GM21367 (cell line): ENCODE measurements around the gene CD7.

Source experiments
- ATAC-seq: cut with Tn5 transposase; IDR thresholded peaks from one replicate; pipeline ENCODE4 v1.9.1; 2021; ENCODE audit not compliant: unreplicated experiment

Gene CD7

DNA sequence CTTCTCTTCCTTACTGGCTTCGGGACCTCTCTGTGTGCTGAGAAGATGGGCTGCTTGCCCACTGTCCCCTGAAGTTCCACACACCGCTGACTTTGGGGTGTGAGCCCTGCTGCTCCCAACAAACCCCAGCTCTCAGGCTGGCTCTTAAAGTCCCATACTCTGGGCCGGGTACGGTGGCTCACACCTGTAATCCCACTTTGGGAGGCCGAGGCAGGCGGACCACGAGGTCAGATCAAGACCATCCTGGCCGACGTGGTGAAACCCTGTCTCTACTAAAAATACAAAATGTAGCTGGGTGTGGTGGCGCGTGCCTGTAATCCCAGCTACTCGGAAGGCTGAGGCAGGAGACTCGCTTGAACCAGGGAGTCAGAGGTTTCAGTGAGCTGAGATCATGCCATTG is 17.2 kb downstream of the CD7 start:
- ATAC-seq = no peak

- ATAC-seq = no peak
Observed at GRCh38 chr17:82299452-82299851, 18.0 kb downstream of the CD7 start.

DNA sequence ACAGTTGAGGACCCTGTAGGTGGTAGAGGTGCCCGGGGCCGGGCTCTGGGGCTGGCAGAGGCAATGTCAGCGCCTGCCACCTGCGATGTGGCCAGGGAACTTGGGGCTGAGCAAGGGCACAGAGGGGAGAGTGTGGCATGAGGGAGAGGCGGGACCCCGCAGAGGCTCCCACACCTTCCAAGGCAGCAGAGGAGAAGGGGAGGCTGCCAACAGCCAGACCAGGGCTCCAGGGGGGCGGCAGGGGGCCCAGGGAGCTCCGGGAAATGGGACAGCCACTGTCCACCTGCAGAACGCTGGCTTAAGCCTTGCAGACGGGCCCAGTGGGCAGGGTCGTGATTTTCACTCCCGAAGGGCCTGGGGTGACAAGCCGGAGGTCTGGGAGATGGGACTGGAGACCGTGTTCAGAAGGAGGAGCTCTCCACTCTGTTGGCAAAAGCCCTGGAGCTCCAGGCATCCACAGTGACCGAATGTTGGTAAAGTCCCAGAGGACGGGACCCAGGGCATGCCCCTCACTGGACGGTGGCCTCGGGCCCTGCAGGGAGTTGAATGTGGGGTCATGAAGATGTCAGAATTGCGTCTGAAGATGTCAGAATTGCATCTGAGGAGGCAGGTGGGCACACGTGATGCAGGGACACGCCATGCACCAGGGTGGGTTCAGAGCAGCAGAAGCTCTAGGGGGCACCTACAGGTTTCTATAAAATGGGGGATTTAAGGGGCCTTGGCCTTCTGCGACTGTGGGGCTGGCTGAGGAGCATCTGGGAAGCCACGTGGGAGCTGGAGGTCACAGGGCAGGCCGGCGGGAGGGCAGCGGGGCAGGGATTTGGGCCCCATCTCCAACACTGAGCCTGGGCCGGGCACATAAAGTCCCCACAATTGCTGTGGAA is 18.6 kb downstream of the CD7 start:
- no peak for ATAC-seq

- no peak for ATAC-seq
Observed at GRCh38 chr17:82297714-82298537, 19.5 kb downstream of the CD7 start.

- no peak for ATAC-seq
Observed at GRCh38 chr17:82297280-82297713, 20.1 kb downstream of the CD7 start.

DNA sequence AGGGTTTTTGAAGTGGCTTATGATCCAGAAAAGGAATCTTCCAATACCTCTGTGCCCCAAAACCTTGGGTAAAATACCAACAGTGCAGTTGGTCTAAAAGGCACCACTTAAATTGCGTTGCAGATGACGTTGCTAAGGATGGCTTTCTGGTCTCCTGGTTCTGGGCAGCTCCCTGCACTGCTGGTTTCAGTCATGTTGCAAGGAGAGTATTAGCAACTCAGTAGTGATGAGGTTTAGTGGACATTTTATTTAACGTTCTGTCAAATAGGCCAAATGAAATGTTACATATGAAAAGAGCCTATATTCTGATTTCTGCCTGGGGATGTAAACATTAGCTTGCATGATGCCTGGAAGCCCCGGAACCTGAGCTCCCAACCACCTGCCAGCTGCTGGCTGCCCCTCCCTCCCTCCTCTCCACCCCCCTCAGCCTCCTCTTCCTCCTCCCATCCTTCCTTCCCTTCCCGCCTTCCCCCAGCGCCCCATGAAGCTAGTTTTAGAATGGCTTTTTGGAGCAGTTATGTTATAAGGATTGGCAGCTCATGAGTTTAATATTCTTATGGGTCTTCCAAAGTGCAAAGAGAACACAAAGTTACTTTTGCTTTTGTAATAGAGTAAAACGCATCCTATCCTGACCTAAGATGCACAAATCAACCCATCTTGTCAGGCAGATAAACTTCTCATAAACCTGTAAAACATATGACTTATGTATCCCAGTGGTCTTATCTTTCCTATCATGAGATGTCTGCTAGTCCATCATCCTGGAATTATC is 20.7 kb downstream of the CD7 start:
- ATAC-seq = no peak

DNA sequence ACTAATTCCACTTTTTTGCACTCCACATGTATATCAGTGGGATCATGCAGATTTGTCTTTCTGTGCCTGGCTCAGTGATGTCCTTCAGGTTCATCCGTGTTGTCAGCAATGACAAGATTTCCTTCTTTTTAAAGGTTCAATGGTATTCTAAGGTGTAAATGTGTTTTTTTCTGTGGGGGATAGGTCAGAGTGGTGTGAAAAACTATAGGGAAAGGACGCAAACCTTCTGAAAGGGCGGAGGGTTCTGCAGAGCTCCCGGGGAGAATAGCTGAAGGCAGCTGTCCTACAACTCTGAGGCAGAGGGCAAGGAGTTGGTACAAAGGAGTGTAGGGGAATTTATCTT is 22.0 kb downstream of the CD7 start:
- no peak for ATAC-seq

- ATAC-seq = no peak
Observed at GRCh38 chr17:82294064-82294773, 23.2 kb downstream of the CD7 start.

GRCh38 chr17:82292251-82293154 is 24.9 kb downstream of the CD7 start:
- peak; percentile 87 for ATAC-seq

DNA sequence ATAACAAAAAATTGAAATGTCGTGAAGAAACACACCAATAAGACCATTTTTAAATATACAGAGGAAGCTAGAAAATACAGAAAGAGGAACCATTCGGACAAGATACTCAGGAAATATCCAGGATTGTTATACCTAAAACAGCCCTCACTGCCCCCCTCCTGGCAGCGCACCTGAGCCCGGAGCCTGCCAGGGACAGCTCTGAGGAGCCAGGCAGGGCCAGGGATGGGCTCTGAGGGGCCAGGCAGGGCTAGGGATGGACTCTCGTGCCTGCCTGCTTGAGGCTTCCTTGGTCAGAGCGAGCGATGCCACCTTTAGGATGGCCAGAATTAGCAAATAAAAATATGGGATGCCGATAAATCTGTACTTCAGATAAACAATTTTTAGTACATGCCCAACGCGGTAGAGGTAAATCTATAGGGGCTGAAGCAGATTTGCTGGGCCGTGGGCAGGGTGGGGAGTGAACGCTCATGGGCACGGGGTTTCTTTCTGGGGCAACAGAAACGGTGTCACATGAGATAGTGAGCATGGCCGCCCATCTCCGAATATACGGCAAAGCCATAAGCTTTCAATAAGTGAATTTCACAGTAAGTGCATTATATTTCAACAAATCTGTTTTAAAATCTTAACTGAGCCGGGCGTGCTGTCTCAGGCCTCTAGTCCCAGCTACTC is 25.7 kb downstream of the CD7 start:
- no peak for ATAC-seq

DNA sequence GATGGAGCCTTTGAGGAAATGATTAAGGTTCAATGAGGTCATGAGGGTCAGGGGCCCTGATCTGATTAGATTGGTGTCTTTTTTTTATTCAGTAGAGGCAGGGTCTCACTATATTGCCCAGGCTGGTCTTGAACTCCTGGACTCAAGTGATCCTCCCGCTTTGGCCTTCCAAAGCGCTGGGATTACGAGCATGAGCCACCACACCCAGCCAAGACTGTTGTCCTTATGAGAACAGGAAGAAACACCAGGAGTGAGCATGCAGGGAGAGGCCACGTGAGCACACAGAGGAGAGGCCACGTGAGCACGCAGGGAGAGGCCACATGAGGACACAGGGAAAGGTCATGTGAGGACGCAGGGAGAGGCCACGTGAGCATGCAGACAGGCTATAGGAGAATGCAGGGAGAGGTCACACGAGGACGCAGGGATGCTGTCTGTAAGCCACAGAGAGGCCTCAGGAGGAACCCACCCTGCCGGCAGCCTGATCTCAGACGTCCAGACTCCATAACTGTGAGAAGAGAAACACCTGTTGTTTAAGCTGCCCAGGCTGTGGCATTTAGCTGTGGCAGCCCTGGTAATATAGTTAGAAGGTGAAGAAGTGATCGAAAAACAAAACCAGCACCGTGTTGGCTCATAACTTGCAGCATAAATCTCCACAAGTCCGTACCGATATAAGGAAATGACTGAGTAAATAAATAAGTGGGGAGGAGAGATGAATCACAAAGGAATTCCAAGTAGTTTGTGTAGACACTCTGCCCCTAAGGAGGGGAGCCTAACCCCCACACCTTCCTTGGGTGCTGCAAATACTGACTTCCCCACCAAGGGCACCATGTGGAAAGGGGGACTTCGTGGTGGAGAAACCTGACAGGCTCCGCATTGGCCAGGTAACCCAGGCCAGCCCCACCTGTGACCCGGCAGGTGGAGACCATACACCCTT is 29.3 kb downstream of the CD7 start:
- no peak for ATAC-seq

GRCh38 chr17:82287013-82287867 is 30.2 kb downstream of the CD7 start:
- ATAC-seq = no peak

GRCh38 chr17:82285141-82285540 is 32.3 kb downstream of the CD7 start:
- no peak for ATAC-seq

DNA sequence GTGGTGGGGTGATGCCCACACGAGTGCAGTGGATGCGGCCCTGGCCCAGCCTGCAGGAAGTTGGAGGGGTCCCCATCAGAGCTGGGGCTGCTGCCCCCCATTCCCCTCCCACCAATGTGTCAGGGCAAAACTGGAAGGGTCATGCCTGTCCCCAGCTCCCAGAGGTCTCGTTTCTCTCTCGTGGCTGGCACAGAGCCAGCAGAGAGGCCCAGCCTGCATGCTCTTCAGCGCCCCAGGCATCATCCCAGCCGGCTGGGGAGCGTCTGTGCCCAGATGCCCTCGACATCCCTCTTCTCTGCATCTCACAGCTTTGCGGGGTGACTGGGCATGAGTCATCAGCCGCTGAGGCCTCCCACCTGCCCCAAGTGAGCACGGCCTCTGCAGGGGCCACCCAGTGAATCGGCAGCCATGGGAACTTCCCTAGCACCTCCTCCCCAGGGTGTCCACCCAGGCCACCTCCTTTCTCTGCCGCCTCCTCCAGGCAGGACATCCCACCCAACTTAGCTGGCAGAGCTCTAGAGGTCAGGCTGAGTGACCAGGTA is 34.1 kb downstream of the CD7 start:
- ATAC-seq = no peak

- ATAC-seq = no peak
Observed at GRCh38 chr17:82282239-82283207, 34.9 kb downstream of the CD7 start.
